AG04450 (cell line): ENCODE data around the gene GIPC1. TPM values are rescaled to one million over a fixed set of nuclear protein-coding genes. Genes with fewer than 3 reads are reported as not detected.

Experiments
- CTCF ChIA-PET: fragments of 300-600, 350-600 bp; formaldehyde crosslinking; extraction: SDS; loops from one replicate; lab custom pipeline; 2022; ENCODE audit warnings: antibody characterized with exemption, inconsistent platforms; lab: Charles Lee
- POLR2A ChIA-PET: fragments of 350-600 bp; formaldehyde crosslinking; extraction: SDS; loops from one replicate; lab custom pipeline; 2021; ENCODE audit warnings: antibody characterized with exemption, inconsistent platforms; lab: Yijun Ruan, JAX
- DNase-seq: peaks from one replicate; pipeline ENCODE4 v3.0.0-alpha.2; 2011; ENCODE audit warnings: low read depth, low spot score
- H3K27ac ChIP-seq: one replicate; pipeline ENCODE4 v1.5.1; 2012; ENCODE audit warnings: low read depth, low read length, control low read depth
- H3K27me3 ChIP-seq: one replicate; pipeline ENCODE4 v1.6.0; 2012; ENCODE audit warnings: low read length; ENCODE audit not compliant: control insufficient read depth, insufficient read depth
- H3K4me3 ChIP-seq: 2 replicates; pipeline ENCODE4 v1.5.1; 2011; ENCODE audit warnings: mild to moderate bottlenecking, low read depth, low read length, control low read depth
- H3K9me3 ChIP-seq: 2 replicates; pipeline ENCODE4 v1.5.1; 2012; ENCODE audit warnings: low read length; ENCODE audit not compliant: control insufficient read depth, insufficient read depth
- CTCF ChIP-seq: IDR thresholded peaks from 2 replicates; pipeline ENCODE4 v1.5.1; 2011; ENCODE audit warnings: low read depth, low read length, control low read depth, inconsistent platforms
- polyA plus RNA-seq: library from polyadenylated mRNA; depleted of rRNA; stranded (reverse); fragments of >200 nt; gene quantifications from 2 replicates; pipeline ENCODE4 v1.2.3, GENCODE V29; 2011

GIPC1 gene
- polyA plus RNA-seq, 1 experiment: 47.4 TPM

- DNase-seq: no peak
- peak overlapping the region; percentile 74 for H3K4me3 ChIP-seq
- CTCF ChIA-PET: no interaction called here
- no peaks in the 10 kb centered on the region; the same call in 1 of the 2 replicates for H3K9me3 ChIP-seq
- peak overlapping the region; percentile 11 for H3K27ac ChIP-seq
- POLR2A ChIA-PET: no interaction called here
- no peak for TF ChIP-seq CTCF
- H3K27me3 ChIP-seq: no peaks in the 10 kb centered on the region
Observed at GRCh38 chr19:14434543-14435319, 61.2 kb downstream of the GIPC1 start.

DNA sequence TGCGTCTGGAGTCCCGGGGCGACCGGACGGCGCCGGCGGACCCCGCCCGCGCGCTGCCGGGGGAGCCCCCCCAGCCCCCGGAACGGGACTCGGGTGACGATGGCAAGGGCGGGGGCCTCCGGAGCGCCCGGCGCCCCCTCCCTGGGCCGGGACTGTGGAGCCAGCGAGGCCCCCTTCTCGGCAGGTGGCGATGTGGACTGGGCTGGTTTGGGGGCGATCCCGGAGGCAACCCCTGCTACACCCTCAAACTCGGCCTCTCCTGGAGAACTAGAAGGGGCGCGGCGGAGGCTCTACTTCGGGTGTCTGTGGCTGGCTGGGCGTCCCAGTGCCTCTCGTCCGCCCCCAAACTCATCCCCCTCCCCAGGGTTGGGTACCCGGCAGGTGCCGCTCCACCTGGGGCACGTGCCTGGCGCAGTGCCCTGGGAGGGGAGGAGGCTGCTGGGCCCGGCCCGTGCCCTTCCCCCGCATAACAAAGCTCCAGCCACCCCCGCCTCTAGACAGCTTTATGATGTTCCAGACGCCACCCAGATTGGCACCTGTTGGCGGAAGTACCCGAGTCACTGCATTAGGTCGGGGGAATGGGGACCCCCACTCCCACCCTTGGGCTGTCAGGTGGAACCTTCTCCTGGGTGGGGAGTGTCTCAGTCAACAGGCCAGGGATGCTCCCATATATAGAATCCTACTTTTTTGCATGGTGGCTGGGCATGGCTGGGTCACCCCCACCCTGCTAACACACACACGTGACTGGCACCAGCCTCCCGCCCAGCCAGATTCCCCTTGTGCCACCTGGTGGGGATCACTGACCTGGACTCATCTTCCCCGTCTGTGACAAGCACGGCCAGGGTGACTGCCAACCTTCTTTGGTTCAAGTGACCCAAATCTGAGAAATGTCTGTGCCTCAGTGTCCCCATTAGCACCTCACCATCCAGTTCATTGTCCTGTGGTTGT lies 62.1 kb downstream of the GIPC1 start:
- ChIA-PET POLR2A (no interaction called here), CTCF (interaction anchor here (1.0 kb wide), 1 partner anchor 297 kb away, joined by 7 read pairs; the partner anchor contains the start of gene ASF1B)
- DNase-seq: no peak
- Histone ChIP-seq H3K9me3 (no peaks in the 10 kb centered on the region; the same call in 1 of the 2 replicates), H3K27ac (peak overlapping the region; percentile 11), H3K27me3 (no peaks in the 10 kb centered on the region), H3K4me3 (peak overlapping the region; percentile 74)
- TF ChIP-seq CTCF: no peak

GRCh38 chr19:14432791-14433553 lies 63.0 kb downstream of the GIPC1 start, which contains the start of gene PKN1:
PKN1 (plus strand) TSS chr19:14433306; CDS start chr19:14433522, 216 bp downstream.
- no peak within 1 kb of the TSS for H3K27ac ChIP-seq
- H3K9me3 ChIP-seq: no peaks in the 10 kb centered on the region; the same call in 1 of the 2 replicates
- TF ChIP-seq CTCF: no peak
- DNase-seq: no peak
- peak within 1 kb of the TSS; percentile 74 for H3K4me3 ChIP-seq
- H3K27me3 ChIP-seq: no peaks in the 10 kb centered on the region
- ChIA-PET POLR2A (no interaction called here), CTCF (interaction anchor here (0.6 to 2.2 kb wide), 8 partner anchors 13 to 296 kb away, joined by 3 to 7 read pairs (median 4); partner anchors contain the start of gene ASF1B)

DNA sequence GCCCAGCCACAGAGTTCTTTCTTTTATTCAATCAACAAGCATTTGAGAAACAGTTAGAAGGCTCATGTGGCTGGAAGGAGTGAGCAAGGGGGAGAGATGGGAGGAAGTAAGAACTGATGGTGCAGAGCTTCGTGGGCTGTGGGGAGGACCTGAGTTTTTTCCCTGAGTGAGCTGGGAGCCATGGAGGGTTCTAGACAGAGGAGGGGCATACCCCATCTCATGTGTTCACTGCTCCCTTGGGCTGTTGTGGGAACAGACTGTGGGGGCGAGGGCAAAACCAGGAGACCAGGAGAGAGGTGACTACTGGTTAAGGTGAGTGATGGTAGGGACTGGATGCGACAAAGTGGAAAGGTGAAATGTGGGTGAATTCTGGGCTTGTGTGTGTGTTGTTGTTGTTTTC lies 65.2 kb downstream of the GIPC1 start:
- ChIA-PET POLR2A (no interaction called here), CTCF (interaction anchor here (0.6 kb wide), 1 partner anchor 211 kb away, joined by 3 read pairs; no protein-coding TSS in a partner anchor)
- no peak for TF ChIP-seq CTCF
- no peak for DNase-seq
- no peaks in the 10 kb centered on the region; the same call in 1 of the 2 replicates for H3K9me3 ChIP-seq
- no peaks in the 10 kb centered on the region for H3K27me3 ChIP-seq
- no peak overlapping the region for H3K4me3 ChIP-seq
- no peak overlapping the region for H3K27ac ChIP-seq
